Hepatocyte (in vitro differentiated cells): ENCODE data around the gene LMAN2L. TPM values are rescaled to one million over a fixed set of nuclear protein-coding genes. Genes with fewer than 3 reads are reported as not detected.

ENCODE experiments used
- DNase-seq: peaks from one replicate; pipeline ENCODE4 v3.0.0-alpha.2; 2016; ENCODE audit warnings: low spot score
- H2AFZ ChIP-seq: fragments of 200-600 bp; sonication (generic); 2 replicates; pipeline ENCODE4 v1.6.0; 2016; ENCODE audit warnings: antibody characterized with exemption, mild to moderate bottlenecking
- H3K27ac ChIP-seq: fragments of 200-600 bp; sonication (generic); 2 replicates; pipeline ENCODE4 v1.5.1; 2016; ENCODE audit warnings: mild to moderate bottlenecking
- H3K27me3 ChIP-seq: fragments of 200-600 bp; sonication (generic); 2 replicates; pipeline ENCODE4 v1.6.1; 2016
- H3K36me3 ChIP-seq: fragments of 200-600 bp; sonication (generic); replicated peaks from 2 replicates; pipeline ENCODE4 v1.5.1; 2016; ENCODE audit warnings: low read depth; ENCODE audit not compliant: insufficient read depth
- H3K4me1 ChIP-seq: fragments of 200-600 bp; sonication (generic); 2 replicates; pipeline ENCODE4 v1.5.1; 2016; ENCODE audit warnings: mild to moderate bottlenecking, moderate library complexity; ENCODE audit not compliant: insufficient read depth
- H3K4me2 ChIP-seq: fragments of 200-600 bp; sonication (generic); 2 replicates; pipeline ENCODE4 v1.6.0; 2016
- H3K4me3 ChIP-seq: fragments of 200-600 bp; sonication (generic); 2 replicates; pipeline ENCODE4 v1.5.1; 2016; ENCODE audit warnings: mild to moderate bottlenecking
- H3K79me2 ChIP-seq: fragments of 200-600 bp; sonication (generic); 2 replicates; pipeline ENCODE4 v1.6.0; 2017; ENCODE audit warnings: mild to moderate bottlenecking
- H3K9me2 ChIP-seq: fragments of 200-600 bp; sonication (generic); replicated peaks from 2 replicates; pipeline ENCODE4 v1.6.0; 2017; ENCODE audit warnings: mild to moderate bottlenecking; ENCODE audit not compliant: insufficient read depth
- H3K9me3 ChIP-seq: fragments of 200-600 bp; sonication (generic); 2 replicates; pipeline ENCODE4 v1.5.1; 2016; ENCODE audit warnings: low read depth, mild to moderate bottlenecking
- H4K20me1 ChIP-seq: fragments of 200-600 bp; sonication (generic); 2 replicates; pipeline ENCODE4 v1.6.0; 2016; ENCODE audit warnings: mild to moderate bottlenecking; ENCODE audit not compliant: insufficient read depth, poor library complexity, severe bottlenecking
- EZH2 ChIP-seq: fragments of 200-600 bp; sonication (generic); IDR thresholded peaks from 2 replicates; pipeline ENCODE4 v1.6.1; 2016; ENCODE audit warnings: antibody characterized with exemption, mild to moderate bottlenecking, borderline replicate concordance
- EZH2phosphoT487 ChIP-seq: fragments of 200-600 bp; sonication (generic); IDR thresholded peaks from one replicate; pipeline ENCODE4 v1.6.1; 2018; ENCODE audit warnings: antibody characterized with exemption, mild to moderate bottlenecking, low read depth, moderate library complexity; ENCODE audit not compliant: unreplicated experiment, severe bottlenecking
- WGBS: methylation state at CpG from one replicate; pipeline ENCODE4 v1.1.6; 2016; ENCODE audit warnings: low lambda C conversion rate; ENCODE audit errors: missing lambda C conversion rate; 5-methylcytosine and 5-hydroxymethylcytosine counted together
- polyA plus RNA-seq: library from polyadenylated mRNA; unstranded; fragments of >200 nt; fragmentation: Nextera tagmentation; extraction: Ambion mirVana; gene quantifications from 2 replicates; pipeline ENCODE4 v1.2.1, GENCODE V29; 2016
- total RNA-seq: library from RNA; depleted of rRNA; stranded (reverse); fragments of >200 nt; gene quantifications from 2 replicates; pipeline ENCODE4 v1.2.3, GENCODE V29; 2014
- TF ChIP-seq, protein P1 (sequence below): fragments of 200-600 bp; sonication (generic); IDR thresholded peaks from 2 replicates; pipeline ENCODE4 v1.5.1; 2016; ENCODE audit warnings: antibody characterized with exemption, mild to moderate bottlenecking; ENCODE audit not compliant: poor library complexity

The LMAN2L gene
- total and polyA plus RNA-seq, 2 experiments from 2014 or later, result 35.6 to 46.7 TPM

- no peaks in the 10 kb centered on the region for H4K20me1 ChIP-seq
- no peak overlapping the region for H3K4me2 ChIP-seq
- H3K36me3 ChIP-seq, result no peaks in the 10 kb centered on the region
- TF ChIP-seq EZH2, result no peak
- TF ChIP-seq, protein P1, sequence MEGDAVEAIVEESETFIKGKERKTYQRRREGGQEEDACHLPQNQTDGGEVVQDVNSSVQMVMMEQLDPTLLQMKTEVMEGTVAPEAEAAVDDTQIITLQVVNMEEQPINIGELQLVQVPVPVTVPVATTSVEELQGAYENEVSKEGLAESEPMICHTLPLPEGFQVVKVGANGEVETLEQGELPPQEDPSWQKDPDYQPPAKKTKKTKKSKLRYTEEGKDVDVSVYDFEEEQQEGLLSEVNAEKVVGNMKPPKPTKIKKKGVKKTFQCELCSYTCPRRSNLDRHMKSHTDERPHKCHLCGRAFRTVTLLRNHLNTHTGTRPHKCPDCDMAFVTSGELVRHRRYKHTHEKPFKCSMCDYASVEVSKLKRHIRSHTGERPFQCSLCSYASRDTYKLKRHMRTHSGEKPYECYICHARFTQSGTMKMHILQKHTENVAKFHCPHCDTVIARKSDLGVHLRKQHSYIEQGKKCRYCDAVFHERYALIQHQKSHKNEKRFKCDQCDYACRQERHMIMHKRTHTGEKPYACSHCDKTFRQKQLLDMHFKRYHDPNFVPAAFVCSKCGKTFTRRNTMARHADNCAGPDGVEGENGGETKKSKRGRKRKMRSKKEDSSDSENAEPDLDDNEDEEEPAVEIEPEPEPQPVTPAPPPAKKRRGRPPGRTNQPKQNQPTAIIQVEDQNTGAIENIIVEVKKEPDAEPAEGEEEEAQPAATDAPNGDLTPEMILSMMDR, result no peak
- TF ChIP-seq EZH2phosphoT487, result no peak
- no peak overlapping the region for H3K27ac ChIP-seq
- DNase-seq, result no peak
- no peaks in the 10 kb centered on the region for H3K79me2 ChIP-seq
- WGBS, result 96% methylated on average over 11 of the region's 11 CpGs
- no peaks in the 10 kb centered on the region for H3K27me3 ChIP-seq
- peaks cover 14% of the 10 kb centered on the region for H3K4me1 ChIP-seq
- H3K9me3 ChIP-seq, result no peaks in the 10 kb centered on the region
- no peak overlapping the region for H3K4me3 ChIP-seq
- H2AFZ ChIP-seq, result no peak overlapping the region
- no peaks in the 10 kb centered on the region for H3K9me2 ChIP-seq
Observed at GRCh38 chr2:96688649-96689430, 51.0 kb downstream of the LMAN2L start.

DNA sequence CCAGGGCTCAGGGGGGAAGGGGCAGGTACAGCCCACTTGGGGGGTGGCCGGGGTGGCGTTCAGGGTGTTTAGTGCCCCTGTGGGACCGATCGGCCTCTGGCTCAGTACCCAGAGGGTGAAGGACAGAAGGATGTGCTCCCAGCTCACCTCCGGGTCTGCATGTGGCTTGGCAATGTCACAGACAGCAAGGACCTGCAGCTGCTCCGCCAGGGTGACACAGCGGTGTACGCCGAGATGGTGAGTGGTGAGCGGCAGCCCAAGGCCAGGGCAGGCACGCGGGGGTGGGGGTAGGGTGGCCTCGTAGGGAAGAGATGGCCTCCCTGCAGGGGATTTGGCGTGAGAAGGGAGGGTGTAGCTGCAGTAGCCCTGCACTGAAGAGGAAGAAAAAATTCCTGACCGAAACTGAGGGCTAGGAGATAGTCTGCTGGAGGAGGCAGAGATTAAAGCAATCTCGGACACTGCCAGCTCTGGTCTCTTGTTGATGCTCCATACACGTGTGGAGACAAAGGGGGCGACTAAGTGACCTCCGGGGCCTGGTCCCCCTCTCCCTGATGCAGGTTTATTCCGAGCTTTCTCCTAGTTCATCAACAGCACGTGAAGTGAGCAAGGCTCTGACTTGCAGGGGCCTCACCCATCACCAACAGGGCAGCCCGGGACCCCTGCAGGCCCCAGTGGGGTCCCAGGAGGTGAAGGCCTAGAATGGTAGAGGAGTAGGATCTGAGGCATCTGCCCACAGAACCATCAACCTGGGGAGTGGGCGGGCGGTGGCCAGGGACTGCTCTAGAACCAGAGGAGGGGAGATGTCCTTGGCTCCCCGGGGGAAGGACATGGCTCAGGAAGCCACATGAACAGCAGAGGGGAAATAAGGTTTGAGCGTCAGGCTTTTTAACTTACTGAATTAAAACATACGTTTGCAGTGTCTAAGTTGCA is 51.9 kb downstream of the LMAN2L start:
- H3K4me1 ChIP-seq, result peaks cover 14% of the 10 kb centered on the region
- no peaks in the 10 kb centered on the region for H3K9me3 ChIP-seq
- no peak overlapping the region for H3K4me2 ChIP-seq
- H3K27me3 ChIP-seq, result no peaks in the 10 kb centered on the region
- H3K79me2 ChIP-seq, result no peaks in the 10 kb centered on the region
- no peaks in the 10 kb centered on the region for H3K9me2 ChIP-seq
- no peaks in the 10 kb centered on the region for H4K20me1 ChIP-seq
- no peak overlapping the region for H2AFZ ChIP-seq
- TF ChIP-seq EZH2phosphoT487 (no peak), EZH2 (no peak)
- TF ChIP-seq, protein P1, result no peak
- 86% methylated on average over 27 of the region's 27 CpGs for WGBS
- H3K4me3 ChIP-seq, result no peak overlapping the region
- no peak overlapping the region for H3K27ac ChIP-seq
- no peak for DNase-seq
- H3K36me3 ChIP-seq, result no peaks in the 10 kb centered on the region

GRCh38 chr2:96687266-96687665 is 52.6 kb downstream of the LMAN2L start:
- Histone ChIP-seq H3K79me2 (no peaks in the 10 kb centered on the region), H3K27me3 (no peaks in the 10 kb centered on the region), H3K36me3 (no peaks in the 10 kb centered on the region), H2AFZ (no peak overlapping the region), H3K9me2 (no peaks in the 10 kb centered on the region), H3K9me3 (no peaks in the 10 kb centered on the region), H4K20me1 (no peaks in the 10 kb centered on the region), H3K27ac (no peak overlapping the region), H3K4me1 (peaks cover 14% of the 10 kb centered on the region), H3K4me2 (no peak overlapping the region), H3K4me3 (no peak overlapping the region)
- 90% methylated on average over 3 of the region's 3 CpGs for WGBS
- DNase-seq, result no peak
- TF ChIP-seq EZH2 (no peak), EZH2phosphoT487 (no peak)
- TF ChIP-seq, protein P1, result no peak
